Measurements from ENCODE around the gene CACNG8.
A peak's percentile ranks its signal among the peaks of the same experiment; 100 is the strongest.

Gene CACNG8

DNA sequence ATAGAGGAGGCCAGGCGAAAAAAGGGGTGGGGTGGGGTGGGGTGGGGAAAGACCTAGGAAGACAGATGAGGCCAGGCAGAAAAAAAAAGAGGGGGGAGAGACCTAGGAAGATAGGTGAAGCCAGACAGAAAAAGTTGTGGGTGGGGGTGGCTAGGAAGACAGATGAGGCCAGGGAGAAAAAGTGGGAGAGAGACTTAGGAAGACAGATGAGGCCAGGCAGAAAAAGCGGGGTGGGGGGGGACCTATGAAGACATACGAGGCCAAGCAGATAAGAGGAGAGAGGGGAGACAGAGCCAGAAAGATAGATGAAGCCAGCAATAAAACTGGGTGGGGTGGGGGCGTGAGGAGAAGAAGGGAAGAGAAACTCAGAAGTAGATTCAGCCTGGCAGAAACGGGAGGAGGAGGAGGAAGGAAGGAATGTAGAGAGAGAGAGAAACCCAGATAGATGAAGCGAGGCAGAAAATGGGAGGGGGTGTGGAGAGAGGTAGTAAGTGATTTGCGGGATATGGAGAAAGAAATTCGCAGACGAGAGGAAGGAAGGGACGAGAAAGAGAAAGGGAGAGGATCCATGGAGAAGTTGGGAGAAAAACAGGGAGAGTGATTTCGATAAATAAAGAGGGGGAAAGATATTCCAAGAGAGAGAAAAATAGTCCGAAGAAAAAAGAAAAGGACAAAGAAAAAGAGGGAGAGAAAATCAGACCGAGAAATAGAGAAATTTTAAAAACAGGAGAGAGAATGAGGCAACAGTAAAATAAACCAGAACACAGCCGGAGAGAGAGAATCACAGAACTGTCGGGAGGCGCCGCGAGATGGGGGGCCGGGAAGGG lies 16.5 kb downstream of the CACNG8 start:
- H3K9me3 Mint-ChIP-seq, result peaks cover 24% of the 10 kb centered on the region
- H3K4me1 Mint-ChIP-seq, result peaks cover 13% of the 10 kb centered on the region
- H3K36me3 Mint-ChIP-seq, result peaks cover 17% of the 10 kb centered on the region
- peaks cover 36% of the 10 kb centered on the region for H3K27me3 Mint-ChIP-seq
- no peak for DNase-seq (ENCODE audit: low spot score in 2 of 2)
- peak overlapping the region; percentile 50 for H3K4me3 Mint-ChIP-seq
- peak overlapping the region; percentile 1 for H3K27ac Mint-ChIP-seq
- no peak for ATAC-seq (ENCODE audit: low read depth)

DNA sequence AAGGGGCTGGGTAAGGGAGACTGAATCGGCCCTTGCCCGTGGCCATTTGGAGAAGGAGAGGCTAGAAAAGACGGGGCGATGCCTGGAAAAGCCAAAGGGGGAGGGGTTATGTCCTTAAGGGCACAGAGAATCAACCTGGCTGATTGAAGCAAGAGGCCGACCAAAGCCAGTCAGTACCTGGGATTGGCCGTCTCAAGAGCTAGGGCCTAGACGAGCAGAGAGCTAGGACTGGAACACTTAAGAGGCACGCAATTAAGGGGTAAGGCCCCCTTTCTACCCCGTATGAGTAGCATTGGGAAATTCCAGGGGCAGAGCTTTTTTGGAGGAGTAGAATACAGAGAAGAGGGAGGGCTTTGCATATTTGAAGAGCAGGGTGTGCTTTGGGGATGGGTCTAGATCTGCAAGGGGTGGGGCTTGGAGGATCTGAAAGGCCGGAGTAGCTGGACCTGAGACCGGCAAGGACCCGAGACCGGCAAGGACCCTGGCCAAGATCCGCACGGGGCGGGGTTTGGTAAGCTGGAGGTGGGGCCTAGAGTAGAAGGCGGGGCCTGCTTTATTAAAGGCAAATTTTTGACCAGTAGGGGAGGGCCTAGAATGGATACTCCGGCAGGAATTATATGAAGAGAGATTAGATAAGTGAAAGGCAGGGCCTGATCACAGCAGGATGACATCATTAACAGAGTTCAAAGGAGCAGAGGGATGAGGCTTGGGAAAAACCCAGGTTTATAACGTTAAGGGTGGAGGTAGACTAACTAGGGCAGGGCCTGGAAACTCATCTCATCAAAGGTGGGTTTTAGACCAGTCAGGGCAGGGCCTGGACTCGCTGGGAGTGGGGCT lies 18.0 kb downstream of the CACNG8 start:
- Mint-ChIP-seq H3K36me3 (peaks cover 17% of the 10 kb centered on the region), H3K4me1 (peaks cover 13% of the 10 kb centered on the region), H3K27ac (no peak overlapping the region), H3K9me3 (peaks cover 24% of the 10 kb centered on the region), H3K27me3 (peaks cover 35% of the 10 kb centered on the region), H3K4me3 (no peak overlapping the region)
- no peak for ATAC-seq (ENCODE audit: low read depth)
- no peak for DNase-seq (ENCODE audit: low spot score in 2 of 2)

DNA sequence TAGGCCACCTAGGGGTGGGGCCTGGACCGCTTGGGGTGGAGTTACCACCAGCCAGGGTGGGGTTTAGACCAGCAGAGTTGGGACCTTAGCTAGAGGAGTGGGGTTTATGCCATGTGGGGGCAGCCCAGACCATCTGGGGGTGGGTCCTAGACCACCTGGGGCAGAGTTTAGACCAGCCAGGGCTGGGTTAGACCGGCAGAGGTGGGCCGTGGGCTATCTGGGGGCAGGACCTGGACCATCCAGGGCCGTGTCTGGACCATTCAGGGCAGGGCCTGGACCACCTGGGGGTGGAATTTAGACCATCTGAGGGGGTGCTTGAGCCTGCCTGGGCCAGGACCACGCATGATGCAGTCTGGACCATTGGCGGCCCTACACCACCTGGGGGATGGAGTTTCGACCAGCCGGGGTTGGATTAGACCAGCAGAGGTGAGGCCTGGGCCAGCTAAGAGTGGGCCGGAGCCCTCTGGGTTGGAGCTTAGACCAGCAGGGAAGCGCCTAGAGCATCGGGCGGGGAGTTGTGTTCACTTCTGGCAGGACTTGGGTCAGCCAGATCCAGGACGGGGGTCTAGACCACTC lies 18.7 kb downstream of the CACNG8 start:
- peaks cover 22% of the 10 kb centered on the region for H3K9me3 Mint-ChIP-seq
- H3K27ac Mint-ChIP-seq, result no peak overlapping the region
- peaks cover 31% of the 10 kb centered on the region for H3K27me3 Mint-ChIP-seq
- H3K36me3 Mint-ChIP-seq, result peaks cover 17% of the 10 kb centered on the region
- DNase-seq (ENCODE audit: low spot score in 2 of 2) (no peak), ATAC-seq (ENCODE audit: low read depth) (no peak)
- H3K4me3 Mint-ChIP-seq, result no peak overlapping the region
- H3K4me1 Mint-ChIP-seq, result peaks cover 13% of the 10 kb centered on the region

DNA sequence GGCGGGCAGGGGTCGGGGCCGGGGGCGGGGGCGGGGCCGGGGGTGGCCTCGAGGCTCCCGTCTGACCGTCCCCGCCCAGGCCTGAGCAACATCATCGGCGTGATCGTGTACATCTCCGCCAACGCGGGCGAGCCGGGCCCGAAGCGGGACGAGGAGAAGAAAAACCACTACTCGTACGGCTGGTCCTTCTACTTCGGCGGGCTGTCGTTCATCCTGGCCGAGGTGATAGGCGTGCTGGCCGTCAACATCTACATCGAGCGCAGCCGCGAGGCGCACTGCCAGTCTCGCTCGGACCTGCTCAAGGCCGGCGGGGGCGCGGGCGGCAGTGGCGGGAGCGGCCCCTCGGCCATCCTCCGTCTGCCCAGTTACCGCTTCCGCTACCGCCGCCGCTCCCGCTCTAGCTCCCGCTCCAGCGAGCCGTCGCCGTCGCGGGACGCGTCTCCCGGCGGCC lies 19.3 kb downstream of the CACNG8 start:
- Mint-ChIP-seq H3K27ac (no peak overlapping the region), H3K27me3 (peaks cover 28% of the 10 kb centered on the region)
- no peak for DNase-seq (ENCODE audit: low spot score in 2 of 2)

DNA sequence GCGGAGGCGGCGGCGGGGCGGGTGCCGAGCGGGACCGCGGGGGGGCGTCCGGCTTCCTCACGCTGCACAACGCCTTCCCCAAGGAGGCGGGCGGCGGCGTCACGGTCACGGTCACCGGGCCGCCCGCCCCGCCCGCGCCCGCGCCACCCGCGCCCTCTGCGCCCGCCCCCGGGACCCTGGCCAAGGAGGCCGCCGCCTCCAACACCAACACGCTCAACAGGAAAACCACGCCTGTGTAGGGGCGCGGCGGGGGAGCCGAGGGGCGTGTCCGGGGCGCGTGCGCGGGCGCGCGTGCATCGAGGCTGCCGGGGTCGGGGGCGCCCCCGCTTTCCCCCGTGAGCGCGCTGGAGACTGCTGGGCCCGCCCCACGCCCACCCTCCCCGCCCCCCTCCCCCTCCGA lies 19.9 kb downstream of the CACNG8 start:
- Mint-ChIP-seq H3K27ac (no peak overlapping the region), H3K27me3 (peaks cover 24% of the 10 kb centered on the region), H3K36me3 (peaks cover 14% of the 10 kb centered on the region), H3K4me3 (no peak overlapping the region), H3K9me3 (peaks cover 19% of the 10 kb centered on the region), H3K4me1 (peaks cover 9% of the 10 kb centered on the region)
- DNase-seq (ENCODE audit: low spot score in 2 of 2) (no peak), ATAC-seq (ENCODE audit: low read depth) (no peak)

More for the DNA sequence above, 19.3 kb downstream of the CACNG8 start:
- H3K9me3 Mint-ChIP-seq, result peaks cover 22% of the 10 kb centered on the region
- ATAC-seq (ENCODE audit: low read depth), result no peak
- peaks cover 17% of the 10 kb centered on the region for H3K36me3 Mint-ChIP-seq
- H3K4me3 Mint-ChIP-seq, result no peak overlapping the region
- H3K4me1 Mint-ChIP-seq, result peaks cover 13% of the 10 kb centered on the region

DNA sequence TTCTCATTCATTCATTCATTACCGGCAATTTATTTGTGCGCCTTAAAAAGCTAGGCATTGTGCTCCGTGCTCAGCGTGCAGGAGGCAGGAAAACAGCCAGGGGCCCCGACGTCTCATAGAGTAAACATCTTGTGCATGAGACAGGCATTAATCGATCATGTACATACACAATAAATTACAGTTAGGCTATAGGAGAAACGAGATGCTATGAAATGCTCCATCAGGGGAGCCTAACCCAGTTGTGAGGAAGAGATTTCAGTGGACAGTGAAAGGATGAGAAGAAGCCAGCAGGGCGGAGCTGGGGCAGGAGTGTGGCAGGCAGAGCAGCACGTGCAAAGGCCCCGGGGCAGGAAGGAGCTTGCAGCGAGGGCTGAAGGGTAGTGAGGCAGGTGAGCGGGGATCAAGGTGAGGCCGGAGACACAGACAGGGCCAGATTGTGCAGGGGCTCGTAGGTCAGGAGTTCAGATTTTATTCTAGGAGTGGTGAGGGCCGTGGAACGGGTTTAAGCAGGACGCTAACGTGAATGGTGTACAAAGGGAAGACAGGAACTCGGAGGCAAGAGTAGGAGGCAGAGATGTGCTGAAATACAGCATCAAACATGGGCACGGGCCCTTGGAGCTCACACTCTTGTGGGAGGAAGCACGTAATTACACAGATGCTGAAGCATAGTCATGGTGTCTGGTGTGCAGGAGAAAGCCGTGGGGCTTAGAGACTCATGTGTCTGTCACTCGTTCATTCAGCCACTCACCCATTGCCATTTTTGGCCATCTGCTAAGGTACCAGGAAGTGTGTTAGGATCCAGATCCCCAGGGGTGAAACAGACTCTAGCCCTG lies 20.9 kb downstream of the CACNG8 start:
- peaks cover 24% of the 10 kb centered on the region for H3K27me3 Mint-ChIP-seq
- ATAC-seq (ENCODE audit: low read depth), result no peak
- H3K27ac Mint-ChIP-seq, result no peak overlapping the region
- H3K36me3 Mint-ChIP-seq, result peaks cover 14% of the 10 kb centered on the region
- peaks cover 8% of the 10 kb centered on the region for H3K4me1 Mint-ChIP-seq
- DNase-seq (ENCODE audit: low spot score in 2 of 2), result no peak
- peaks cover 19% of the 10 kb centered on the region for H3K9me3 Mint-ChIP-seq
- H3K4me3 Mint-ChIP-seq, result no peak overlapping the region

DNA sequence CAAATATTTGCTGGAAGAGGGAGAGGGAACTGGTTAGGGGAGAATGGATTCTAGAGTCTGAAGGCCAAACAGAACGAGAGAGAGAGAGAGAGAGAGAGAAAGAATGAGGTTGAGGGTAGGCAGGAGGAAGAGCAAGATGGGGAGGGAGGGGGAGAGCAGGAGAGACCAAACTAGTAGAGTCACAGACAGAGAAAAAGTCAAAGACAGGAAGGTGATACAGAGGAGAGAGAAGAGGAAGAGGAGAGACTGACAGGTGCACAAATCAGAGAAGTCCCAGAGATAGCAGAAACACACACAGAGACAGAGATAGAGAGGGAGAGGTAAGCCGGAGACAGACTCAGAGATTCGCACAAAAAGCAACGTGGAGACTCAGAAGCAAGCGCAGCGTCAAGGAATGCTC lies 23.1 kb downstream of the CACNG8 start:
- ATAC-seq (ENCODE audit: low read depth), result no peak
- Mint-ChIP-seq H3K27ac (no peak overlapping the region), H3K4me1 (no peaks in the 10 kb centered on the region), H3K9me3 (peaks cover 6% of the 10 kb centered on the region), H3K4me3 (no peak overlapping the region), H3K27me3 (peaks cover 8% of the 10 kb centered on the region), H3K36me3 (peaks cover 2% of the 10 kb centered on the region)
- no peak for DNase-seq (ENCODE audit: low spot score in 2 of 2)

DNA sequence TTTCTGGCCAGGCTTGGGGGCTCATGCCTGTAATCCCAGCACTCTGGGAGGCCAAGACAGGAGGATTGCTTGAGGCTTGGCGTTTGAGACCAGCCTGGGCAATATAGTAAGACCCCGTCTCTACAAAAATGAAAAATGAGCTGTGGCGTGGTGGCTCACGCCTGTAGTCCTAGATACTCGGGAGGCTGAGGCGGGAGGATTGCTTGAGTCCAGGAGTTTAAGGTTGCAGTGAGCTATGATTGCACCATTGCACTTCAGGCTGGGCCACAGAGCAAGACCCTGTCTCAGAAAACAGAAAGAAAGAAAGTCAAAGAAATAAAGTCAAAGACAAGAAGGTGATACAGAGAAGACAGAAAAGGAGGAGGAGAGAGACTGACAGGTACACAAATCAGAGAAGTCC lies 26.2 kb downstream of the CACNG8 start:
- no peak for ATAC-seq (ENCODE audit: low read depth)
- Mint-ChIP-seq H3K4me1 (no peaks in the 10 kb centered on the region), H3K27ac (no peak overlapping the region), H3K36me3 (peaks cover 2% of the 10 kb centered on the region), H3K4me3 (no peak overlapping the region), H3K9me3 (peaks cover 2% of the 10 kb centered on the region), H3K27me3 (peaks cover 7% of the 10 kb centered on the region)
- no peak for DNase-seq (ENCODE audit: low spot score in 2 of 2)

DNA sequence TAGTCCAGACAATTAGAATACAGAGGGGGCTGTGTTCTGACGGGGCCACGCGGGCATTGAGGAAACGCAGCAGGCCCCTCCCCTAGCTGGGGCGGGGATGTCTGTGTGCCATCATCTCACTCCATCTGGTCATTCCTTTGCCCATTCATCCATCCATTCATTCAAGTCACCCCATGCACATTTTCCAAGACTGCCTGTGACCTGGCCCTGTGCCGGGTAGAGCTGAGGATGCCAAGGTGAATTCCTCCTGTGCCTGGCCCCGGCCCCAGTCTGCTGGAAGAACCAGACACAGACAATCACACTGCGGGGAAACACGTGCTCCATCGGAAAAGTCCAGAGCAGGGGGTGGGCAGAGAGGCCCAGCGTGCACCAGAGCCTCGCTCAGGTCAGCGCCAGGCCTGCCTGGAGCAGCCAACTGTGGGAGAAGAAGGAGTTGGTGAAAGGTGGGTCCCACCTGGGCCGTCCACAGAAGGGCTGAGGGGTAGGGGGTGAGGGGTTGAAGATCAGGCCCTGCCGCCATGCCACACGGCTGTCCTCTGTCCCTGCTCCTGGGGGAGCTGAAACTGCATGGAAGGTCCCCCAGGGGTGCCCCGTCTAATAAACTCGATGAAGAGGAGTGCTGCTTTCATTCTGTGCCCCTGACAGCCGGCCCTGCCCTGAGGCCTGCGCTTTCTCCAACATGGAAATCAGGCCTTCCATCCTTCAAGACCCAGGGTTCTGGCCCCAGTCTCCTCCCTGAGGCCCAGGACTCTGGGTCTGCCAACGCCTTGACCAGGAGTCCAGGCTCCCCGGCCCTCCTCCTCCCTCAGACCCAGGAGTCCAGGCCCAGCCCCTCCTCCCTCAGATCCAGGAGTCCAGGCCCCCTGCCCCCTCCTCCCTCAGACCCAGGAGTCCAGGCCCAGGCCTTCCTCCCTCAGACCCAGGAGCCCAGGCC lies 27.1 kb downstream of the CACNG8 start:
- H3K4me3 Mint-ChIP-seq, result no peak overlapping the region
- peaks cover 3% of the 10 kb centered on the region for H3K36me3 Mint-ChIP-seq
- DNase-seq (ENCODE audit: low spot score in 2 of 2), result no peak
- H3K27ac Mint-ChIP-seq, result no peak overlapping the region
- peaks cover 2% of the 10 kb centered on the region for H3K9me3 Mint-ChIP-seq
- no peak for ATAC-seq (ENCODE audit: low read depth)
- no peaks in the 10 kb centered on the region for H3K4me1 Mint-ChIP-seq
- peaks cover 14% of the 10 kb centered on the region for H3K27me3 Mint-ChIP-seq

DNA sequence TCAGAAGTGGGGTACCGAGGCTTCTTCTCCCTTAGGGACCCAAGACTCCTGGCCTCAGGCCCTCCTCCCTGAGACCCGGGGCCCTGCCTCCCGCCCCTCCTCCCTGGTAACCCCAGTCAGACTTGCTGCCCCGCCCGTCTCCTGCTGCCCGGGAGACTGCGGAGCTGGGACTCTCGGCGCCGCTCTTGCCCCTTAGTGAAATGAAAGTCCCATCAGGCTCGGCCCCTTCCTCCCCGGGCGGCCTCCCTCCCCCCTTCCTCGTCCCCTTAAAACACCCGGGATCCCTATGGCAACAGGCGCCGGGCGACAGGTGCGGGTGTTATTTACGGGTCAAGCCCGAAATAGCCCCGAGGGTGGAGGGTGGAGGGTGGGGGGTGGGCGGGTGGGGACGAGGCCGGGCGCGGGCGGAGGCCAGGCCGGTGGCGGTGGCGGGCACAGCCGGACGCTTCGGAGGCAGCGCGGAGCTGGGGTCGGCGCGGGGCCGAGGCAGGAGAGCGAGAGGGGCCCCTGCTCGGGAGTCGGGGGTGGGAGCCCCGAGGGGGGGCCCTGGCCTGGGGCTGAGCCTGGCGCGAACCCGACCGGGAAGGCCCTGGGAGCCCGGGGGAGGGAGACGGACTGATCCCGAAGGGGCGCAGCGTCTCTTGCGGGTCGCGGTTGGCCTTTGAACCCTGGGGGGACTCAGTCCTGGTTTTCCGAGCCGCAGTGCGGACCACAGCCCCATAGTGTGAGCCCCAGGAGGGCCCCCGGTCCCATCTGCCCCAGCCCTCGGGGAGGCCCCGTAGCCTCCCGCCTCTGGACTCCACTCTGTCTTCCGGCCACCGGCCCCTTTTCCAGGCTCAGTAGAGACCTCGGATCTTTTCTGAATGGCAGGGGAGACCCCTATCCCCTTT lies 28.7 kb downstream of the CACNG8 start, which contains the start of gene CACNG6:
Gene CACNG6 (plus strand): TSS at position 414 of the 890 bp plus-strand sequence. CDS start 1,241 bp downstream, outside the sequence.
- Mint-ChIP-seq H3K27me3 (peaks cover 18% of the 10 kb centered on the region), H3K36me3 (peaks cover 3% of the 10 kb centered on the region), H3K27ac (no peak within 1 kb of the TSS), H3K9me3 (peaks cover 2% of the 10 kb centered on the region), H3K4me1 (no peaks in the 10 kb centered on the region), H3K4me3 (no peak within 1 kb of the TSS)
- DNase-seq (ENCODE audit: low spot score in 2 of 2) (no peak), ATAC-seq (ENCODE audit: low read depth) (no peak)

DNA sequence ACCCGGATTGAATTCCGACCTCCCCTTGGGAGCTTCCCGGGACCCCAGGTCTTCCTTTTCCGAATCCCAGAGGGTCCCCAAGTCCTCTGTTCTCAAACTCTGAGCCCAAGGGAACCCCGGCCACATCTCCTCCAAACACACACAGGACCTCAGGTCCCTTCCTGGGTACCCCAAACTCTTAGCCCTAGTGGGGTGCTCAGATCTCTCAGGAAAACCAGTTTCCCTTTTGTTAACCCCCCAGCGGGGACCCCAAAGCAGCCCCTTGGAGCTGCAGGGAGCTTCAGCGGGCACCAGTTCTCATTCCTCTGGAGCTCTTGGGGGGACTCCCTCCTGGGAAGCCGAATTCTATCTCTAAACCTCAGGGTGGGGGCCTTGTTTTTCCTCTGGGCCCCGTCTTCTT lies 29.5 kb downstream of the CACNG8 start:
- Mint-ChIP-seq H3K4me3 (no peak overlapping the region), H3K27me3 (peaks cover 18% of the 10 kb centered on the region)

DNA sequence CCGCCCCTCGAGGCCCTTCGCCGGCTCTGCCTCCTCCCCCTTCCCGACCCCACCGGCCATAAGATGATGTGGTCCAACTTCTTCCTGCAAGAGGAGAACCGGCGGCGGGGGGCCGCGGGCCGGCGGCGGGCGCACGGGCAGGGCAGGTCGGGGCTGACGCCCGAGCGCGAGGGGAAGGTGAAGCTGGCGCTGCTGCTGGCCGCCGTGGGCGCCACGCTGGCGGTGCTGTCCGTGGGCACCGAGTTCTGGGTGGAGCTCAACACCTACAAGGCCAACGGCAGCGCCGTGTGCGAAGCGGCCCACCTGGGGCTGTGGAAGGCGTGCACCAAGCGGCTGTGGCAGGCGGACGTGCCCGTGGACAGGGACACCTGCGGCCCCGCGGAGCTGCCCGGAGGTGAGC lies 30.1 kb downstream of the CACNG8 start:
- Mint-ChIP-seq H3K36me3 (peaks cover 3% of the 10 kb centered on the region), H3K4me1 (no peaks in the 10 kb centered on the region), H3K4me3 (no peak overlapping the region), H3K9me3 (peaks cover 2% of the 10 kb centered on the region), H3K27ac (no peak overlapping the region), H3K27me3 (peaks cover 18% of the 10 kb centered on the region)
- ATAC-seq (ENCODE audit: low read depth), result no peak
- no peak for DNase-seq (ENCODE audit: low spot score in 2 of 2)

More for the DNA sequence above, 29.5 kb downstream of the CACNG8 start:
- no peaks in the 10 kb centered on the region for H3K4me1 Mint-ChIP-seq
- peaks cover 2% of the 10 kb centered on the region for H3K9me3 Mint-ChIP-seq
- H3K27ac Mint-ChIP-seq, result no peak overlapping the region
- ATAC-seq (ENCODE audit: low read depth) (no peak), DNase-seq (ENCODE audit: low spot score in 2 of 2) (no peak)
- H3K36me3 Mint-ChIP-seq, result peaks cover 3% of the 10 kb centered on the region

Data from memory B cell (primary cell).